ENCODE data around the gene TCAF1. TPM values are rescaled to one million over a fixed set of nuclear protein-coding genes. Genes with fewer than 3 reads are reported as not detected.

TCAF1 gene
- polyA plus RNA-seq, 1 donor from 2014 or later, result 172 TPM

- TF ChIP-seq POLR2AphosphoS5 (IDR thresholded peaks at IDR 0.05), result no peak
- no peak for TF ChIP-seq RAD21 (conservative IDR thresholded peaks at IDR 0.05)
- TF ChIP-seq SMC3 (conservative IDR thresholded peaks at IDR 0.05; ENCODE audit: poor library complexity), result no peak
- TF ChIP-seq CTCF (IDR thresholded peaks at IDR 0.05; ENCODE audit: poor library complexity, severe bottlenecking), result no peak
- TF ChIP-seq REST (IDR thresholded peaks at IDR 0.05; ENCODE audit: borderline replicate concordance), result no peak
- TF ChIP-seq TAF1 (IDR thresholded peaks at IDR 0.05; ENCODE audit: low read depth), result no peak
- TF ChIP-seq MXI1 (conservative IDR thresholded peaks at IDR 0.05; ENCODE audit: poor library complexity, severe bottlenecking), result no peak
- no peak for TF ChIP-seq EP300 (conservative IDR thresholded peaks at IDR 0.05; ENCODE audit: poor library complexity, severe bottlenecking)
- TF ChIP-seq EZH2 (IDR thresholded peaks at IDR 0.05; ENCODE audit: borderline replicate concordance, insufficient read depth, low read length, poor library complexity, severe bottlenecking), result no peak
- H3K9me3 ChIP-seq (ENCODE audit: low read length), result no peaks in the 10 kb centered on the region
- H3K4me2 ChIP-seq (ENCODE audit: low read length), result no peak overlapping the region
These were observed 4.9 kb upstream of the TCAF1 start for GRCh38 chr7:143906895-143907294.

GRCh38 chr7:143906151-143906550 is 4.2 kb upstream of the TCAF1 start:
- TF ChIP-seq REST (IDR thresholded peaks at IDR 0.05; ENCODE audit: borderline replicate concordance) (no peak), SMC3 (conservative IDR thresholded peaks at IDR 0.05; ENCODE audit: poor library complexity) (no peak), EP300 (conservative IDR thresholded peaks at IDR 0.05; ENCODE audit: poor library complexity, severe bottlenecking) (no peak), TAF1 (IDR thresholded peaks at IDR 0.05; ENCODE audit: low read depth) (no peak), EZH2 (IDR thresholded peaks at IDR 0.05; ENCODE audit: borderline replicate concordance, insufficient read depth, low read length, poor library complexity, severe bottlenecking) (no peak)
- H3K79me2 ChIP-seq (replicated peaks; ENCODE audit: insufficient read depth, low read length), result peaks cover under 1% of the 10 kb centered on the region
- no peak overlapping the region for H3K4me3 ChIP-seq (ENCODE audit: low read length)
- H3K9ac ChIP-seq (ENCODE audit: low read length), result no peak overlapping the region
- H2AFZ ChIP-seq (ENCODE audit: low read depth, low read length), result no peak overlapping the region
- H3K27ac ChIP-seq (ENCODE audit: low read length), result no peak overlapping the region
- peaks cover 15% of the 10 kb centered on the region for H3K27me3 ChIP-seq (ENCODE audit: insufficient read depth, low read depth, low read length)
- no peak overlapping the region for H3K4me2 ChIP-seq (ENCODE audit: low read length)
- no peaks in the 10 kb centered on the region for H3K9me3 ChIP-seq (ENCODE audit: low read length)
- H3F3A ChIP-seq (ENCODE audit: insufficient read depth, low read length, poor library complexity, severe bottlenecking), result peaks cover 5% of the 10 kb centered on the region
- no peaks in the 10 kb centered on the region for H3K9me2 ChIP-seq (ENCODE audit: insufficient read depth, low read length)
- no peaks in the 10 kb centered on the region for H4K20me1 ChIP-seq (ENCODE audit: insufficient read depth)
- no peaks in the 10 kb centered on the region for H3K36me3 ChIP-seq (ENCODE audit: insufficient read depth, low read length)

More at GRCh38 chr7:143906895-143907294, 4.9 kb upstream of the TCAF1 start:
- H4K20me1 ChIP-seq (ENCODE audit: insufficient read depth), result no peaks in the 10 kb centered on the region
- H3K9ac ChIP-seq (ENCODE audit: low read length), result no peak overlapping the region
- H3K36me3 ChIP-seq (ENCODE audit: insufficient read depth, low read length), result no peaks in the 10 kb centered on the region
- no peaks in the 10 kb centered on the region for H3K9me2 ChIP-seq (ENCODE audit: insufficient read depth, low read length)
- H3K79me2 ChIP-seq (replicated peaks; ENCODE audit: insufficient read depth, low read length), result no peaks in the 10 kb centered on the region
- peaks cover 15% of the 10 kb centered on the region for H3K27me3 ChIP-seq (ENCODE audit: insufficient read depth, low read depth, low read length)
- no peak overlapping the region for H2AFZ ChIP-seq (ENCODE audit: low read depth, low read length)
- no peak overlapping the region for H3K4me3 ChIP-seq (ENCODE audit: low read length)
- no peak overlapping the region for H3K27ac ChIP-seq (ENCODE audit: low read length)
- H3F3A ChIP-seq (ENCODE audit: insufficient read depth, low read length, poor library complexity, severe bottlenecking), result peaks cover under 1% of the 10 kb centered on the region

Measured in neural cell (in vitro differentiated cells).